ENCODE results near the gene THRB.

DNA sequence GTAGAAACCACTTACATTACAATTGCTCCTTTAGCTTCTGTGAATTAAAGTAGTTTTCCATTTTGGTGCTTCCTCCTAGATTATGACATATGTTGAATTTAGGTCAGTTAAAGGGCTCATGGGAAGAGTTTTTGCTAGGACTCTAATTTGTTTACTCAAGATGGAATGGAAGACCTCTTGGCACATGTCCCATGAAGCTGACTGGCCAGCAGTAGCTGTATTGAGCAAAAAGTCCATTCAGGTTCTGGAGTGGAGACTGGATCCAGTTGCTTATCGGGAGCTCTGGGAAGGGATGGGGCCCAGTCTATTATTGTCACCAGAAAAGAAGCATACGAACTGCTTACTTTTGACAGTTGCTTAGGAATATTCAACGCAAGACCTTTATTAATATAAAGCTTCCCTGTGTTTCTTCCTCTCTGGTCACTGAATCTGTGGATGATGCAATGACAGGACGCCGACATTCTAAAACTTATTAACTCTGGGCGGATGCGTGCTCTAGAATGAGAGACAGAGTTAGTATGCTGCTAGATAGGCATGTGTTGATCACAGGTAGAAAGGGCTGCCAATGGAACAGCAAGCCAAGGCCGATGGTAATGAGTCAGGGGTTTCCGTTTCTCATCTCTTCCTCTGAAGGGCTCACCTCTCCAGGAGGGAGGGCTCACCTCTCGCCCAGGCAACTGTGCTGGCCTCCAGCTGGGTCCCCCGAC, 393.8 kb downstream of the THRB start:
- TF ChIP-seq POLR2AphosphoS5 (IDR thresholded peaks at IDR 0.05), result no peak
- TF ChIP-seq, protein P1, sequence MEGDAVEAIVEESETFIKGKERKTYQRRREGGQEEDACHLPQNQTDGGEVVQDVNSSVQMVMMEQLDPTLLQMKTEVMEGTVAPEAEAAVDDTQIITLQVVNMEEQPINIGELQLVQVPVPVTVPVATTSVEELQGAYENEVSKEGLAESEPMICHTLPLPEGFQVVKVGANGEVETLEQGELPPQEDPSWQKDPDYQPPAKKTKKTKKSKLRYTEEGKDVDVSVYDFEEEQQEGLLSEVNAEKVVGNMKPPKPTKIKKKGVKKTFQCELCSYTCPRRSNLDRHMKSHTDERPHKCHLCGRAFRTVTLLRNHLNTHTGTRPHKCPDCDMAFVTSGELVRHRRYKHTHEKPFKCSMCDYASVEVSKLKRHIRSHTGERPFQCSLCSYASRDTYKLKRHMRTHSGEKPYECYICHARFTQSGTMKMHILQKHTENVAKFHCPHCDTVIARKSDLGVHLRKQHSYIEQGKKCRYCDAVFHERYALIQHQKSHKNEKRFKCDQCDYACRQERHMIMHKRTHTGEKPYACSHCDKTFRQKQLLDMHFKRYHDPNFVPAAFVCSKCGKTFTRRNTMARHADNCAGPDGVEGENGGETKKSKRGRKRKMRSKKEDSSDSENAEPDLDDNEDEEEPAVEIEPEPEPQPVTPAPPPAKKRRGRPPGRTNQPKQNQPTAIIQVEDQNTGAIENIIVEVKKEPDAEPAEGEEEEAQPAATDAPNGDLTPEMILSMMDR (IDR thresholded peaks at IDR 0.05), result no peak
- TF ChIP-seq POLR2A (IDR thresholded peaks at IDR 0.05), result no peak
